HG03095 (cell line): ENCODE measurements around the gene XPO1.
"Not testable (repeated sequence)": the region's sequence is repeated elsewhere in the genome, so short reads cannot be mapped to it uniquely, and the experiment has no call there.

Experiments used
- ATAC-seq: cut with Tn5 transposase; IDR thresholded peaks from one replicate; pipeline ENCODE4 v1.9.1; 2021; ENCODE audit warnings: moderate library complexity; ENCODE audit not compliant: unreplicated experiment

Gene XPO1

DNA sequence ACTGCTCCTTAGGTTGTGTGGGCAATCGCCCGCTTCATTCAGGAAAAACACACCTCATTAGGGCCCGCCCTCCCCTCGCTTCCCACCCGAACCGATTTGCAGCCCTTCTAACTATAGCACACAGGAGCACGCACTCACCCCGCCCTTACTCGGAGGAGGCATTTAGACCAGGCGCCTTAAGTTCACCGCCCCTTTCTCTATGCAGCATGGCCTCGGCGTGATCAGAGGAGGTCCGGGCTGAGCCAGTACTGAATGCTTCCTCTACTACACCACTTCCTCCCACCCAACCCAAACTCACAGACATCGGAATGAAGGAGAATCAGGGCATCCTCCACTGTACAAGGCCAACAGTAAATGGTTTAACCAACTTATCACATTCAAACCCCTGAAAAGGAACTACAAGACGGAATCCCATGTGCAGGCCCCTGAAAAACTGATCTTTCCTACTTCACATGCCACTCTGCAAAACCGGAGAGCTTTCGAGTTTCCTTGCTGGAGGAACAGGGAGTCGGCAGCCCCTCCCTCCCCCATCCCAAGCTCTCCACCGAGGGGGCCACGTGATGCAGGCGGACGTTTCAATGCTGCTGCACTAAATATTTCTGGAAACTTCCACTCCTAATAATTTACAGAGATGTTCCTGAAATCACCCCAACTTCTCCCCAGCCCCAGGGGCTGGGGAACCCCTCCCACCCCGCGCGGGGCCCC, 1.4 kb downstream of the XPO1 start:
- peak; percentile 59 for ATAC-seq

DNA sequence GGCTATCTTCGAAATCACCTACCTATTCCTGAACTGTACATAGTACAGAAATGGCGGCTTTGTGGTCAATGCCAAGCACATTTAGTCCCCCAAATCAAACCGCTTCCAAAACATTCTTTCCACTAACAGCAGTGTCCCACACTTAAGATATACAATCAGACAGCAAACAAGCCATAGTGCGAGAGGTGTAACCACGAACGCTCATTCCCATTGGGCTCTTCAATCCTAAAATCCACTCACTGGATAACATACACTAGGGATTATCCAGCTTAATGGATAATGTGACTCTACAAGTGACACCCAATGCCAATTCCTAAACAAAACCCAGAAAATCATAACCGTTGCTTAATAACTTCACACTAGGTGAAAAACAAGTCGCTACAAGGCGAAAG, 2.0 kb downstream of the XPO1 start:
- no peak for ATAC-seq

DNA sequence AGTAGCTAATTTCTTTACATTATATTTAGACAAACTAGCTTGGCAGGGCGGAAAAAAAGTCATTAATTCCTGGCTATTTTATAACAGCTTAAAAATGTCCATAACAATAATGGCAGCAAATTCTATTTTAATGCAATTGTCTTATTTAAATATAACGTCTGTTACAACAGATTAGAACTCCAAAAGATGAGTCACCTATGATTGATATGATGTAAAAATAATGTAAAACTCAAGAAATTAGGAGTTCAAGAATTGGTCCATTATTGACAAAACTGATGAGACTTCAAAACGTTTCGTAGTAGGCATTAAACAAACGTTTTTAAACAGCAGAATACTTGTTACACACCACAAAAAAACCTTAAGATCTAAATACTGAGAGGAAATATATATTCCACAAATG, 2.7 kb downstream of the XPO1 start:
- ATAC-seq, result no peak

DNA sequence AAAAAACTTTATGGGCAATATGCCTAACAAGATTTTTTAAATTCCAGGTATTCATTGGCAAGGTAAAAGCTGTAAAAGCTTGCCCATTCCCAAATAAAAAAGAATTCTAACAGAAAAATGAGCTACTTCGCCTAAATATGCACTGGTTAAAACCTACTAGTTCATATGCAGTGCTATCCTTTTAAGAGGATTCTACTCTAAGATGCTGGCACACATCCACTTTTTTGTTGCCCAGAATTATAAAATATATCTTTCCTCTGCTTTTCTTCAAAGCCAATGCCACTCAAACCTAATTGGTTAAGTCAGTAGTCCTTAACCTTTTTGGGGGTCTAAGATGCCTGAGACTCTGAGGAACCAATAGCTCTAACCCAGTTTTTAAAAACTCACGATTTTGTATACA, 3.2 kb downstream of the XPO1 start:
- ATAC-seq, result no peak

DNA sequence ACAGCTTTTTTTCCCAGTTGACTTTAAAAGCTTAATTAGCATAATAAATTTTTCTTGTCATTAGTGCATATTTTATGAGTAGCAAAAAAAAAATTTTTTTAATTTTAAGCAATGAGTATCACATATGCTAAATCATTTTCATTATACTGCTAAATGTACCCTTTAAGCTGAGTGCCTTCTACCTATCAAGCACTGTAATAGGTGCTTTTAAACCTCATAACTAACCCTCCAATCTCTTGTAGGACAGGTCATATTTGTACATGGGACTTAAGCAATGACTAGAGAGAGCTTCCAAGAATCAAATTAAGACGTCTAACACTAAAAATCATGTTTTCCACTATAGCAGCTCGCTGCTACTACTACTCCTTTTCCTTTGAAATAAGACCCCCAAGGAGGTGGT, 7.4 kb downstream of the XPO1 start:
- ATAC-seq, result no peak

DNA sequence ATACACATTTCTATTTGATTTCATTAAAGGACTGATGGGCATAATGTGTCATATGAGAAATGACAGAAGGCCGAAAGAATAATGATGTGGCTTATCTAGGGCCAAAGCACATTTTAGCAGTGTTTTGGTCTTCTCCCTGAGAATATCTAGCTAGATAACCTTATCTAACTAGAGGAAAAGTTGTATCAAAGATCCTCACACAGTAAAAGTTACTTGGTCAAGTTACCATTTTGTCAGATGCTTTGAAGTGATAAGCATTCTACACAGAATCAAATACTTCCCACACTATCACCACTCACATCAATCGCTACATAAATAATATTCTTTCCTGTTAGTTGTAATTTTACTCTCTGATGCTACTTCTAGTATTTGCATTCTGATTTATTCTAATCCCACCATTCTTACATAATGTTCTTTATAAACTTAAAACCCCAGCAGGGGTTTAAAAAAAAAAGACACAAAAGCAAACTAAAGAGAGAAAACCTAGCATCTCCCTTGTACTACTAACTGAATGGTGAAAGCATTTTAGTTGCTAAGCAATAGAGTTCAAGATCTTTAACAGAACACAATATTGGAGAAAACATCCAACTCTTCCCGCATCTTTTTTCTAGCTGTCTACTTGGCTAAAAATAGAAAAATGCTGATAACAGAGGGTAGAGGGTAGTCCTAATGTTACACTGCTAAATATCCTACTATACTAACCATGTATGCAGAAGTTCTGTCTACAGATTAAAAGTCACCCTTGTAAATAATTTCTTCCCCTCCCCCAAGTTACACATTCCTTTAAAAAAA, 8.0 kb downstream of the XPO1 start:
- no peak for ATAC-seq

DNA sequence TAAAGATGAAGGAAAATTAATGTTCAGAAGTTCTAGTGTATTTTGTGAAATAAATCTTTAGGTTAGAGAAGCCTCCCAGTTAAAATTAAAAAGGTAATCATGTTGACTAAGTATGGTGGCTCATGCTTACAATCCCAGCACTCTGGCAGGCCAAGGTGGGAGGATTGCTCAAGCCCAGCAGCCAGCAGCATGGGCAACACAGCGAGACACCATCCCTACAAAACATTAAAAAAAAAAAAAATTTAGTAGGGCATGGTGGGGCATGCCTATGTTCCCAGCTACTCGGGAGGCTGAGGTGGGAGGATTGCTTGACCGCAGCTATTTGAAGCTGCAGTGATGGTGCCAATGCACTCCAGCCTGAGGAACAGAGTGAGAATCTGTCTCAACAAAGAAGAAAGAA, 17.9 kb downstream of the XPO1 start:
- no peak for ATAC-seq

DNA sequence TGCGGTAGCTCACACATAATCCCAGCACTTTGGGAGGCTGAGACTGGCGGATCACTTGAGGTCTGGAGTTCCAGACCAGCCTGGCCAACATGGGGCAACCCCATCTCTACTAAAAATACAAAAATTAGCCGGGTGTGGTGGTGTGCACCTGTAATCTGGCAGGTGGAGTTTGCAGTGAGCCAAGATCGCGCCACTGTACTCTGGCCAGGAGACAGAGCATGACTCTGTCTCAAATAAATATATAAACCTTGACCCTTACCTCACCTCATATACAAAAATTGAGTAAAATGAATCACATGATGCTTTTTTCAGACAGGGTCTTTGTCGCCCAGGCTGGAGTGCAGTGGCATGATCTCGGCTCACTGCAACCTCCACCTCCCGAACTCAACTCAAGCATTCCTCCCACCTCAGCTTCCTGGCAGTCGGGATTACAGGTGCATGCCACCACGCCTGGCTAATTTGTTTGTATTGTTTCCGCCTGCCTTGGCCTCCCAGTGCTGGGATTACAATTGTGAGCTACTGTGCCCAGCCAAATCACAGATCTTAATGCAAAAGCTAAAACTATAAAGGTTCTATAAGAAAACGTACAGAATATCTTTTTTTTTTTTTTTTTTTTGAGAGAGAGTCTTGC, 25.3 kb downstream of the XPO1 start:
- ATAC-seq, result no peak

DNA sequence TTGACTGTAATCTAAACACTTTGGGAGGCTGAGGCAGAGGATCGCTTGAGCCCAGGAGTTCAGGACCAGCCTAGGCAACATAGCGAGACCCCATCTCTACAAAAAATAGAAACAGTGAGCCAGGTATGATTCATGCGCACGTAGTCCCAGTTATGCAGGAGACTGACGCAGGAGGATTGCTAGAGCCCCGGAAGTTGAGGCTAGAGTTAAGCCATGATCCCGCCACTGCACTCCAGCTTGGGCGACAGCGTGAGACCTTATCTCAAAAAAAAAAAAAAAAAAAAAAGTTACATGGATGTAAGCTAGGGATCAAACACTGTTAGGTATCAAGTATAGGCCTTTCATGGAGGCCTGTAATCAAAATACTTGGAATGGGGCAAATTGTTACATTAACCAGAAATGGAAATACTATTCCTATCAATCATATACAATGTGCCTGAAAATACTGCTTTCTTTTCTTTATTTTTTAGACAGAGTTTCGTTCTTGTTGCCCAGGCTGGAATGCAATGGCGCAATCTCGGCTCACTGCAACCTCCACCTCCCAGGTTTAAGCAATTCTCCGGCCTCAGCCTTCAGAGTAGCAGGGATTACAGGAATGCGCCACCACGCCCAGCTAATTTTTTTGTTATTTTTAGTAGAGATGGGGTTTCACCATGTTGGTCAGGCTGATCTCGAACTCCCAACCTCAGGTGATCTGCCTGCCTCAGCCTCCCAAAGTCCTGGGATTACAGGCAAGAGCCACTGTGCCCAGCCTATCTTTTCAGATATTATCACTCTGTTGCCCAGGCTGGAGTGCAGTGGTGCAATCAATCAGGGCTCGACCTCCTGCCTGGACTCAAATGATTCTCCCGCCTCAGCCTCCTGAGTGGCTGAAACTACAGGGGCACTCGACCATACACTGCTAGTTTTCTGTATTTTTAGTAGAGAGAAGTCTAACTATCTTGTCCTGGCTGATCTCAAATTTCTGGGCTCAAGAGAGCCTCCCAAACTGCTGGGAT, 27.2 kb downstream of the XPO1 start:
- ATAC-seq, result no peak

DNA sequence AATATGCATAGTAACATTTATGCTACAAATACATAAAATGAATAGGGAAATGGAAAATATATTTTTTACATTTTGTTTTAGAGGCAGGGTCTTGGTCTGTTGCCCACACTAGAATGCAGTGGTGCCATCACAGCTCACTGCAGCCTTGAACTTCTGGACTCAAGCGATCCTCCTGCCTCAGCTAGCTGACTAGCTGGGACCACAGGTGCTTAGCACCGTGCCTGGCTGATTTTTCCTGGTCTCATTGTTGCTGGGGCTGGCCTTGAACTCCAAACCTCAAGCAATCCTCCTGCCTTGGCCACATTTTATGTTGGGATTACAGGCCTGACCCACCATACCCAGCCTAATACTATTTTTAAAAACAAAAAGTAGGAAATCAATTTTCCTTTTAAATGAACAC, 33.2 kb downstream of the XPO1 start:
- no peak for ATAC-seq

DNA sequence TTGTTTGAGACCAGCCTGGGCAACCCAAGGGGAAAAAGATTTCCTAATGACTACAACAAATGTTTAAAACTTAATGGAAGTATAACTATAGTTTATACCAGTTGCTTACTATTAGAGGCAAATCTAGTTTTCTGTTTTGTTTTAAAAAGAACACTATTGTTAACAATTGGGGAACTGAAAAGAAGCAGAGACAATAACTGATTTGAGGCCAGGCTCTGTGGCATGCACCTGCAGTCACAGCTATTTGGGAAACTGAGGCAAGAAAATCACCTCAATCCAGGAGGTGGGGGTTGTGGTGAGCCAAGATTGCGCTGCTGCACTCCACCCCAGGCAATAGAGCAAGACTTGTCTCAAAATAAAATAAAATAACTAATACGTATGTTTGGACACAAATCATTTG, 39.1 kb downstream of the XPO1 start:
- no peak for ATAC-seq

DNA sequence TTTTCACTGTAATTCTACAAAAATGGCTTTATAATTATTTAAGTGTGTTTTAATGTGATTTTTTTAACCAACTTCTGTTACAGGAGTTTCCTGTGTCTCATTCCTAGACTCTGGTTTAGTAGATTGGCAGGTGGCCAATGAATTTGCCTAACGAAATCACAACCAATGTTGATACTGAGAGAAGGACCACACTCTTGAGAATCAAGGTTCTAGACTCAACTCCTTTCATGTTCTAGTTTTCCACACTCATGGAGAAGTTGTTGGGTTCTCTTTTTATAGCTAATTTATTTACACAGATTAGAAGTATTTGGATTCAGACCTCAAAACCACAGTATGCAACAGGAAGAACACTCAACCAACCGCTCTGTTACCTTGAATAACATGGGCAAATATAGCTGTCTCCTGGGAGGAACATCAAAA, 44.6 kb downstream of the XPO1 start:
- no peak for ATAC-seq

DNA sequence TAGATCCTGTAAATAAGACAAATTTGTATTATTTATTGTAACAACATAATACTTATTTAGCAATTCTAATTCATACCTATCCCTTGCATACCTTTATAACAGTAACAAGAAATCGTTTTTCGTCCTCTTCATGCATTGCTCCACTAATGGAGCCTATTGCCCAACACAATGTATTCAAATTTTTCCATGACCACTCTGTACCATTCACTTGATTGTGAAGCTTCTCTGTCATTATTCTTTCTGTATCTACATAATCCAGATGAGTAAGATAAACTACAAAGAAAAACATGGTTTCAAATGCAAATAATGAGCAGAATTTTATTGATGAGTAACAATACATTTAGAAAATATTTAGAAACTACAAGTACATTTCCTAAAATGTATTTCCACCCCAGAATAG, 45.7 kb downstream of the XPO1 start:
- ATAC-seq, result no peak

DNA sequence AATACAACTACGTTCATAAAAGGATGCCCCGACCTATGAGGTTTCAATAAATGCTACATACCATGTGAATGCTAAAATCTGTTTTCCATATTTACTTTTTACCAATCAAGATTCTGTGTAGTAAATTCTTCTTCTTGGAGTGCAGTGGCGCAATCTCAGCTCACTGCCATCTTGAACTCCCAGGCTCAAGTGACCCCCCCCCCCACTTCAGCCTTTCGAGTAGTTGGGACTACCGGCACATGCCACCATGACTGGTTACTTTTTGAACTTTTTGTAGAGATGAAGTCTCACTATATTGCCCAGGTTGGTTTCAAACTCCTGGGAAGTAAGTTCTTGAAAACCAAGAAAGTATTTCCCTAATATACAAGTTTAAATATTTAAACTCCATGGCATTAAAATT, 52.9 kb downstream of the XPO1 start:
- no peak for ATAC-seq

DNA sequence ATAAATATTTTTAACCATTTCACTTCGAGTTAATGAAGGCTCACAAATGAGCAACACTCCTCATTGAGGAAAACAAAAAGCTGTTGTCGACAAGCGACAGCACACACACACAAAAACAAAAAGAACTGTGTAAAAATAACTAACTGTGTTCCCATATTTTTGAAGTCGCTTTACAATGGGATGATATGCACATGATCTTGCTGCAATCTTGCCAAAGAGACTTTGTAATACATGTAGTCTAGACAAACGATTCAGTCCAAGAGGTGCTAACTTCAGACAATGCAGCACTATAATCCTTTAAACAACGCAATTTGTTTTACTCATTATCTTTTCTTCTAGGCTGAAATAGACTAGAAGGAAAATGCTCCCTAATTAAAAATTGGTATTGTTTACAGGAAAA, 60.1 kb downstream of the XPO1 start:
- no peak for ATAC-seq

DNA sequence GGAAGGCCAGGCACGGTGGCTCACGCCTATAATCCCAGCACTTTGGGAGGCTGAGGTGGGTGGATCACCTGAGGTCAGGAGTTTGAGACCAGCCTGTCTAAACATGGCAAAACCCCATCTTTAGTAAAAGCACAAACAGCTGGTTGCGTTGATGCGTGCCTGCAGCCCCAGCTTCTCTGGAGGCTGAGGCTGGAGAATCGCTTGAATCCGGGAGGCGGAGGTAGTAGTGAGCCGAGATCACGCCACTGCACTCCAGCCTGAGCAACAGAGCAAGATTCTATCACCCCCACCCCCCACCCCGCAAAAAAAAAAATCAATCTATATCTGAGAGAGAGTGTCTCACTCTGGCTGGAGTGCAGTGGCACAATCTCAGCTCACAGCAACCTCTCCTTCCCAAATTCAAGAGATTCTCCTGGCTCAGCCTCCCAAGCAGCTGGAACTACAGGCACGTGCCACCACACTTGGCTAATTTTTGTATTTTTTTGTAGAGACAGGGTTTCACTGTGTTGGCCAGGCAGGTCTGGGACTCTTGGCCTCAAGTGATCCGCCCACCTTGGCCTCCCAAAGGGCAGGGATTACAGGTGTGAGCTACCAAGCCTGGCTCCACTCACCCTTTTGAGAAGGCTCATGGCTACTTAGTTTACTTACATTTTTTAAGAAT, 61.1 kb downstream of the XPO1 start:
- not testable (repeated sequence) for ATAC-seq

DNA sequence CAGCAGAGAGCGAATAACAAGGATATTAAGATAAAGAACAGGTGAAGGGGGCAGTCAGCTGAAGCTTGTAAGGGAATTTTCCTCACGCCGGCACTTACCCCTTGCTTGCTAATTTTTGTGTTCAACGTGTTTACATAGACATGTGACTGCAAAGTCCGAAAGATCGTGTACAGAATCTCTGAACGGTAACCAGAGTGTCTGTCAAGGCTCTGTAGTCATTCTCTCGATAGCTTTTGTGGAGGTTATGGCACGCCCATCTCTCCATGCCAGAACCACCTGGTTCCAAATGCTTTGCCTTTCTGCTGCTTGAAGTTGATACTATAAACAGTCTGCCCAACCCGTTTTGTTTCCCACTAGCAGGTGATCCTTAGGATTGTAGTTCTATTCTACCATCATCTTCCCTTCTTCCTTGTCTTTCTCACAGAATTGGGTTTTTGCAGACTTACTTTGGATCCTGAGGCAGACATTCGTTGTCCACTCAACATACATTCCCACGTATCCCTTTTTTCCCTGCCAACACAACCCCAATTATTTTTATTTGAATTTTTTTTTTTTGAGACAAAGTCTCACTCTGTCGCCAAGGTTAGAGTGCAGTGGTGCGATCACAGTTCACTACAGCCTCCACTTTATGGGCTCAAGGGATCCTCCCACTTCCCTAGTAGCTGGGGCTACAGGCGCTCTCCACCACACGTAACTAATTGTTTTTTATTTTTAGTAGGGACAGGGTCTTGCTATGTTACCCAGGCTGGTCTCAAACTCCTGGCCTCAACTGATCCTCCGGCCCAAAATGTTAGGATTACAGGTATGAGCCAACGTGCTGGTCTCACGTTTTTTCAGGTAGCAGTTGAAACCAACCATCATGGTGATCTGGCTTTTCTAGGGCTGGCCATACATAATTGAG, 66.0 kb downstream of the XPO1 start:
- no peak for ATAC-seq

DNA sequence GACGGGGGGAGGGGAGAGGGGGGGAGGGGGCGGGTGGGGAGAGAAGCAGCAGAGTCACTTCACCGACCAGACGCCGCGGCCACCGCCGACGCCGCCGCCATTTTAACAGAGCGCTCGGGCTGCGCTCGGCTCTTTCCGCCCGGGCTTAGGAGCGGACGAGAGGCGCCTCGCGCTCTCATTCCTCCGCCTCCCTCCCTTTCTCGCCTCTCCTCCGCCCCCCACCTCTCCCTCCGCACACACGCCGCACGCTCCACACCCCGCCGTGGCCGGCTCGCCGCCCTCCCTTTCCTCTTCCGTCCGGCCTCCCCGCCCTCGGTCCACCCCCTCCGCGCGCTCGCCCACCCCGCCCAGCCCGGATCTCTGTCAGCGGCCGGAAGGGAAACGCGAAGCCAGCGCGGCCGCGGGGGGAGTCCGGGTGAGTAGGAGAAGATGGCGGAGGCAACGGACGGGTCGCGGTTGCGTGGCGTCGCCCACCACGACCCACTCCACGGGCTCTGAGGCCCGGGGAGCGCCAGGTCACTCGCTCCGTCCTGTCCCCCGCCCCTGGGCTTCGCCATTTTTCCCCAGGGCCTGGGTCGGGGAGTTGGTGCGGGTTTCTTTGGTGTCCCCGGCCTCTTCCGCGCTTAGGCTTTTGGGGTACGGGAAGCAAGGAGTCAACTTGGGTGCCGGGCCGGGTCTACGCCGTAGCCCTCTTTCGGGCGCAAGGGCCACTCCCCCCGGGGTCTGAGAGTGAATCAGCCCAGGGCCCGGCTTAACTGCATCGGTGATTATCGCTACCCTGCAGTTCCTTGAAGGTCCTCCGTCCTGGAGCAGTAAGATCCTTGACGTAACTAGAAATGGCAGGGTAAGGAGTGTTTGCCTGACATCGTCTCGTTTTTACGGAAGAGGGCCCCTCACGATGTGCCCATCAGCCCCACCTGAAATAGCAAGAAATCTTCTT, 66.9 kb downstream of the XPO1 start, which contains the start of gene USP34:
USP34 (minus strand) TSS at position 123 of the 940 bp plus-strand sequence. CDS start 395 bp downstream, outside the sequence.
- ATAC-seq, result peak; percentile 69
